HFFc6 (cell line): Measurements from ENCODE around the gene RBM39. TPM values are rescaled to one million over a fixed set of nuclear protein-coding genes. Genes with fewer than 3 reads are reported as not detected.
"Not testable (repeated sequence)": the region's sequence is repeated elsewhere in the genome, so short reads cannot be mapped to it uniquely, and the experiment has no call there.

Experiments used
- DNase-seq: peaks from one replicate; pipeline ENCODE4 v3.0.0-alpha.2; 2018
- H3K27ac Mint-ChIP-seq: 2 replicates; pipeline ENCODE4 v1.8.0; 2020; ENCODE audit warnings: mild to moderate bottlenecking, mixed read lengths
- H3K27me3 Mint-ChIP-seq: 2 replicates; pipeline ENCODE4 v1.8.0; 2021; ENCODE audit warnings: mild to moderate bottlenecking, moderate library complexity, mixed read lengths; ENCODE audit not compliant: insufficient read depth
- H3K36me3 Mint-ChIP-seq: 2 replicates; pipeline ENCODE4 v1.8.0; 2021; ENCODE audit warnings: low read depth, mixed read lengths
- H3K4me1 Mint-ChIP-seq: 2 replicates; pipeline ENCODE4 v1.8.0; 2020; ENCODE audit warnings: low read depth, mixed read lengths
- H3K4me3 Mint-ChIP-seq: 2 replicates; pipeline ENCODE4 v1.8.0; 2020; ENCODE audit warnings: mild to moderate bottlenecking, moderate library complexity, mixed read lengths
- H3K9me3 Mint-ChIP-seq: 2 replicates; pipeline ENCODE4 v1.8.0; 2020; ENCODE audit warnings: mild to moderate bottlenecking, mixed read lengths
- total RNA-seq, 6 experiments: library from RNA; stranded (reverse); fragmentation: NEBNext Ultra II Directional; extraction: Animal tissue kit (Norgen Biotek cat#: 25700); gene quantifications; 2 replicates in 1 of 6; 3 replicates in 5 of 6; pipeline ENCODE4 v1.2.3, GENCODE V29; 2021
- TF ChIP-seq, protein P1 (sequence below): fragments of 200-600 bp; sonication (generic); IDR thresholded peaks from 2 replicates; pipeline ENCODE4 v1.5.0; 2021; ENCODE audit warnings: antibody characterized with exemption, mild to moderate bottlenecking

Gene RBM39
- total RNA-seq, 6 experiments from 2014 or later, result 162 to 198 (median 185) TPM

DNA sequence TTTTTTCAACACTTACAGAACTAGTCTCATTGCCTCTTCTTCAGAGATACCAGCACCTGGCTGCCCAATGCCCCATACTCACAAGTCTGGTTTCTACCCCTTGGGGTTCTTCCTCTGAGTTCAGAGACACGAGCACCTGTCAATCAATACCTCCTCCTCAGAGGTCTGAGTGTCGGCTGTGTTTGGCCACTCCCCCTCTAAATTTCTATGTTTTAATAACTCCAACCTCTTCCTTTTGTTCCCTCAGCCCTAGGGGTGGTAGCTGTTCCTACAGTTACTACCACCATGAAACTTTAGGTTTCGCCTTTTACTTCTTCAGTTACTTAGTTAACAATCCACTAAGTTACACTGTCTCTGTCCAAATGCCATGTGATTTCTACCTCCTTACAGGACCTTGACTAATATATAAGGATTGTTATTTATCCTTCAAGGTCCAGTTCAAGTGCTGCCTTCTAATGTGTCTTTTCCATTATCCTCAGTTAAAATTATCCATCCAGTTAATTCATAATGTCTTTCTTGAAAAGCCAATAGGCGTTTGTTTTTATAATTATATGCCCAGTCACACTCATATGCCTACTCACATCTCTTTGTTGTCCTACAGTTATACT lies 15.1 kb upstream of the RBM39 start:
- TF ChIP-seq, protein P1, sequence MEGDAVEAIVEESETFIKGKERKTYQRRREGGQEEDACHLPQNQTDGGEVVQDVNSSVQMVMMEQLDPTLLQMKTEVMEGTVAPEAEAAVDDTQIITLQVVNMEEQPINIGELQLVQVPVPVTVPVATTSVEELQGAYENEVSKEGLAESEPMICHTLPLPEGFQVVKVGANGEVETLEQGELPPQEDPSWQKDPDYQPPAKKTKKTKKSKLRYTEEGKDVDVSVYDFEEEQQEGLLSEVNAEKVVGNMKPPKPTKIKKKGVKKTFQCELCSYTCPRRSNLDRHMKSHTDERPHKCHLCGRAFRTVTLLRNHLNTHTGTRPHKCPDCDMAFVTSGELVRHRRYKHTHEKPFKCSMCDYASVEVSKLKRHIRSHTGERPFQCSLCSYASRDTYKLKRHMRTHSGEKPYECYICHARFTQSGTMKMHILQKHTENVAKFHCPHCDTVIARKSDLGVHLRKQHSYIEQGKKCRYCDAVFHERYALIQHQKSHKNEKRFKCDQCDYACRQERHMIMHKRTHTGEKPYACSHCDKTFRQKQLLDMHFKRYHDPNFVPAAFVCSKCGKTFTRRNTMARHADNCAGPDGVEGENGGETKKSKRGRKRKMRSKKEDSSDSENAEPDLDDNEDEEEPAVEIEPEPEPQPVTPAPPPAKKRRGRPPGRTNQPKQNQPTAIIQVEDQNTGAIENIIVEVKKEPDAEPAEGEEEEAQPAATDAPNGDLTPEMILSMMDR, result no peak; the same call in 1 of the 2 replicates
- peak overlapping the region; percentile 89 for H3K27ac Mint-ChIP-seq

DNA sequence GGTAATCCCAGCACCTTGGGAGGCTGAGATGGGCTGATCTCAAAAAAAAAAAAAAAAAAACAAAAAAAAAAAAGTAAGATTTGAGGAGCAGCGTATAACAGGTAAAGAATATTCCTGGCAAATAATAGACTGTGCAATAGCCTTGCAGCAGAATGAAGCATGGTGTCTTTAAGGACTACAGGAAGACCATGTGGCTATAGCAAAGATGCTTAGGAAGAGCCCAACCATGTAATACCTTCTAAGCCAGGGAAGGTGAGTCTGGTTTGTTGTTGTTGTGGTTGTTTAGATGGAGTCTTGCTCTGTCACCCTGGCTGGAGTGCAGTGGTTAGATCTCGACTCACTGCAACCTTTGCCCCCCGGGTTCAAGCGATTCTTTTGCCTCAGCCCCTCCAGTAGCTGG lies 14.3 kb upstream of the RBM39 start:
- H3K4me3 Mint-ChIP-seq, result no peak overlapping the region
- H3K9me3 Mint-ChIP-seq, result no peaks in the 10 kb centered on the region
- H3K36me3 Mint-ChIP-seq, result no peaks in the 10 kb centered on the region
- H3K4me1 Mint-ChIP-seq, result peaks cover 18% of the 10 kb centered on the region
- DNase-seq, result no peak
- TF ChIP-seq, protein P1, result no peak
- H3K27ac Mint-ChIP-seq, result no peak overlapping the region
- peaks cover 7% of the 10 kb centered on the region for H3K27me3 Mint-ChIP-seq

More for the DNA sequence above, 15.1 kb upstream of the RBM39 start:
- no peak for DNase-seq
- Mint-ChIP-seq H3K9me3 (no peaks in the 10 kb centered on the region), H3K36me3 (no peaks in the 10 kb centered on the region), H3K4me1 (peaks cover 18% of the 10 kb centered on the region), H3K27me3 (peaks cover 13% of the 10 kb centered on the region; the same call in 1 of the 2 replicates), H3K4me3 (peak overlapping the region; percentile 82)

DNA sequence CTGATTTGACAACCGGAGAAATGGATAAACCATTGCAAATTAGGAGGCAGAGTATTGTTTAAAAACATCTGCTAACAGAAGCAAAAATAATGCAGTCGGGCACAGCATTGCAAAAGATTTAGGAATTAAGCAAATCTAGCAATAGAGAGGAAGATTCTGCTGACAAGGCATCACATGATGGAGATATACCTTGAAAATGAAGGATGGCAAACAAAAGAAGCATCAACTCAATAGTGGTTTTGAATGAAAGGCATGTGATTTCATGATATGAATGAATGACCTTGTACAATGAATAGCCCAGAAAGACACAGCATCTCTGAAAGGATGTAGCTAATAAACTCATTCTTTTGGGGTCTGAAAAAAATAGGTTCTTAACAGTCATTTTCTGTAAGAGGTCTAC lies 8.6 kb upstream of the RBM39 start:
- Mint-ChIP-seq H3K36me3 (no peaks in the 10 kb centered on the region), H3K9me3 (no peaks in the 10 kb centered on the region), H3K27me3 (peaks cover 17% of the 10 kb centered on the region), H3K27ac (no peak overlapping the region), H3K4me1 (peaks cover 8% of the 10 kb centered on the region), H3K4me3 (no peak overlapping the region)
- DNase-seq, result no peak
- TF ChIP-seq, protein P1, result no peak

DNA sequence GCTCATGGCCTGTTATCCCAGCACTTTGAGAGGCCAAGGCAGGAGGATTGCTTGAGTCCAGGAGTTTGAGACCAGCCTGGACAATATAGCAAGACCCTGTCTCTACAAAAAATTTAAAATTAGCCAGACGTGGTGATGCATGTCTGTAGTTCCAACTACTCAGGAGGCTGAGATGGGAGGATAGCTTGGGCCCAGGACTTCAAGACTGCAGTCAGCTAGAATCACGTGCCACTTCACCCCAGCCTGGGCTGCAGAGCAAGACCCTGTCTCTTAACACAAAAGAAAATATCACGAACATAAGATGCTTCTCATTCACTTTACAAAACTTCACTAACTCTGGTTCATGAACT lies 2.4 kb upstream of the RBM39 start:
- DNase-seq, H3K9me3 Mint-ChIP-seq, H3K4me3 Mint-ChIP-seq: not testable (repeated sequence)
- H3K36me3 Mint-ChIP-seq, result peaks cover 27% of the 10 kb centered on the region
- H3K27me3 Mint-ChIP-seq, result peaks cover 15% of the 10 kb centered on the region
- H3K4me1 Mint-ChIP-seq, result peaks cover 37% of the 10 kb centered on the region
- peak overlapping the region; percentile 99; the same call in 1 of the 2 replicates for H3K27ac Mint-ChIP-seq

DNA sequence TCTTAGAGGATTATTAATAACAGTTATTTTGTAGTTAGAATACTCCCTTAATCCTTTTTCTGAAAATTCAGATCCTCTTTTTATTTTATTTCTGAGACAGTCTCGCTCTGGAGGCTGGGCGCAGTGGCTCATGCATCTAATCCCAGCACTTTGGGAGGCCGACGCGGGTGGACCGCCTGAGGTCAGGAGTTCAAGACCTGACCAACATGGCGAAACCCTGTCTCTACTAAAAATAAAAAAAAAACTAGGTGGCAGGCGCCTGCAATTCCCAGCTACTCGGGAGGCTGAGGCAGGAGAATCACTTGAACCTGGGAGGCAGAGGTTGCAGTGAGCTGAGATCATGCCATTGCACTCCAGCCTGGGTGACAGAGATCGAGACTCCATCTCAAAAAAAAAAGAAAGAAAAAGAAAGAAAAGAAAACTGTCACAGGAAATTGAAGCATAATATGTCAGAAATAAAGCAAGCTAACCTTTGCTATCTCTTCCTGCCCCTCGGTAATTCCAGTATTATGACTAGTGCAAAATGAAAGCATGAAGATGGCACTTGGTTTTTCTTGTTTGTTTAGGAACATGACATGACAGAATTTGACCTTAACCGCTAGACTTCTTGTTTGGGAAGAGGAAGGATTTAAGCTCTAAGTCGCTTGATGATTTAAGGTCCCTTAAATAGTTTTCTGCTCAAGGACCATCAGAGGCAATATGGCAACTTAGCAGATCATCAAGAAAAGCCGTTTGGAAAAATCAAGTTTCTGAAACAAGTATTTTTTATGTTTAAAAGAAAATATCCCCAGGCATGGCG lies 1.8 kb upstream of the RBM39 start:
- H3K9me3 Mint-ChIP-seq, result peaks cover 5% of the 10 kb centered on the region
- DNase-seq, result no peak
- H3K27me3 Mint-ChIP-seq, result peaks cover 15% of the 10 kb centered on the region
- TF ChIP-seq, protein P1, result no peak
- peak overlapping the region; percentile 99 for H3K27ac Mint-ChIP-seq
- H3K4me1 Mint-ChIP-seq, result peaks cover 41% of the 10 kb centered on the region
- H3K36me3 Mint-ChIP-seq, result peaks cover 31% of the 10 kb centered on the region
- peak overlapping the region; percentile 97 for H3K4me3 Mint-ChIP-seq
